Measurements from ENCODE around the gene FAM229A. TPM values are rescaled to one million over a fixed set of nuclear protein-coding genes. Genes with fewer than 3 reads are reported as not detected.
A peak's percentile ranks its signal among the peaks of the same experiment; 100 is the strongest.

The FAM229A gene
- 1.3 and 2.4 TPM in 2 replicates for polyA plus RNA-seq (2011; rRNA removed)
- polyA minus RNA-seq (2011; rRNA and poly(A)+ RNA removed), result 2.1 and 2.3 TPM in 2 replicates

DNA sequence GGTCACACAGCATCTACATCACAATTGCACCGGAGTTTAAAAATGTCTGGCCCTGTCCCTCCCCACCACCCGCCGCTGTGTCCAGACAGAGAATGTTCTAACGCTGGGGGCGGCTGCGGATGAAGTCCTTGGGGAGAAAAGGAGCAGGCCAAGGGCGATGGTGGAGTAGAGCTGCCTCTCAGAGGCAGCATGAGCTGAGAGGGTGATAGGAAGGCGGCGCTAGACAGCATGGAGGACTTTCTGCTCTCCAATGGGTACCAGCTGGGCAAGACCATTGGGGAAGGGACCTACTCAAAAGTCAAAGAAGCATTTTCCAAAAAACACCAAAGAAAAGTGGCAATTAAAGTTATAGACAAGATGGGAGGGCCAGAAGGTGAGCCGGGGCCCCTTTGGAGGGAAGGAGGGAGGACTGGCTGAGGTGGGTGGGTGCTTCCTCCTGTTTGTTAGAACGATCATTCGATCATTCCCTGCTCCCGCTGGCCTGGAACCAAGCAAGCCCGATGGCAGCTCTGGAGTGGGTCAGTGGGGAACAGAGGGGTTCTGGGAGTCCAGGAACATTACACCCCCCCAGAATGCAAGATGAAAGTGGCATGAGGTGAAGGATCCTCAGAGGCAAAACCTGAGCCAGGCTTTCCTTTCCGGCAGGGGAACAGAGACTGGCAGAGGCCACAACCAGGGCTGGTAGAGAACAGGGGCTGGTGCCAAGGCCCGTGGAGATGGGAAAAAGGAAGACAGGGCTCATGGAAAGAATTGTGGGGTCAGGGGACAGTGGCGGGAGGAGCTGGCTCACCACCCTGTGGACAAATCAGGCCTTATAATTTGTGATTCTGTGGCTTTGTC is at the start of gene FAM229A, which contains the start of gene TSSK3:
FAM229A (minus strand) TSS at position 12 of the 840 bp plus-strand sequence. CDS start 394 bp downstream, outside the sequence.
TSSK3 (plus strand) TSS at position 66 of the 840 bp plus-strand sequence; CDS start at position 229, 163 bp downstream.
- Histone ChIP-seq H3K4me3 (ENCODE audit: low read depth, low read length) (peak within 1 kb of the TSS; percentile 36), H3K27me3 (ENCODE audit: control insufficient read depth, insufficient read depth, low read length) (no peaks in the 10 kb centered on the region), H3K36me3 (ENCODE audit: control insufficient read depth, insufficient read depth, low read length) (peaks cover 14% of the 10 kb centered on the region)
- ChIA-PET POLR2A (no interaction called here), CTCF (interaction anchor here (1.0 kb wide), 1 partner anchor 10 kb away, joined by 3 read pairs; no protein-coding TSS in a partner anchor)
- no peak for DNase-seq (ENCODE audit: low read depth)
- TF ChIP-seq, protein P1, sequence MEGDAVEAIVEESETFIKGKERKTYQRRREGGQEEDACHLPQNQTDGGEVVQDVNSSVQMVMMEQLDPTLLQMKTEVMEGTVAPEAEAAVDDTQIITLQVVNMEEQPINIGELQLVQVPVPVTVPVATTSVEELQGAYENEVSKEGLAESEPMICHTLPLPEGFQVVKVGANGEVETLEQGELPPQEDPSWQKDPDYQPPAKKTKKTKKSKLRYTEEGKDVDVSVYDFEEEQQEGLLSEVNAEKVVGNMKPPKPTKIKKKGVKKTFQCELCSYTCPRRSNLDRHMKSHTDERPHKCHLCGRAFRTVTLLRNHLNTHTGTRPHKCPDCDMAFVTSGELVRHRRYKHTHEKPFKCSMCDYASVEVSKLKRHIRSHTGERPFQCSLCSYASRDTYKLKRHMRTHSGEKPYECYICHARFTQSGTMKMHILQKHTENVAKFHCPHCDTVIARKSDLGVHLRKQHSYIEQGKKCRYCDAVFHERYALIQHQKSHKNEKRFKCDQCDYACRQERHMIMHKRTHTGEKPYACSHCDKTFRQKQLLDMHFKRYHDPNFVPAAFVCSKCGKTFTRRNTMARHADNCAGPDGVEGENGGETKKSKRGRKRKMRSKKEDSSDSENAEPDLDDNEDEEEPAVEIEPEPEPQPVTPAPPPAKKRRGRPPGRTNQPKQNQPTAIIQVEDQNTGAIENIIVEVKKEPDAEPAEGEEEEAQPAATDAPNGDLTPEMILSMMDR (IDR thresholded peaks at IDR 0.05; ENCODE audit: insufficient read depth, low read depth, low read length), result no peak

GRCh38 chr1:32411261-32411660 is 49.0 kb upstream of the FAM229A start:
- ChIA-PET POLR2A (interaction anchor here (0.6 kb wide), 1 partner anchor 58 kb away, joined by 5 read pairs; no protein-coding TSS in a partner anchor), CTCF (interaction anchor here (0.8 to 6.5 kb wide), 4 partner anchors 9 to 195 kb away, joined by 3 to 120 read pairs (median 4); no protein-coding TSS in a partner anchor)
- TF ChIP-seq, protein P1 (IDR thresholded peaks at IDR 0.05; ENCODE audit: insufficient read depth, low read depth, low read length), result no peak

GRCh38 chr1:32406629-32407111 is 44.4 kb upstream of the FAM229A start:
- no peaks in the 10 kb centered on the region for H3K36me3 ChIP-seq (ENCODE audit: control insufficient read depth, insufficient read depth, low read length)
- TF ChIP-seq, protein P1 (IDR thresholded peaks at IDR 0.05; ENCODE audit: insufficient read depth, low read depth, low read length), result no peak
- DNase-seq (ENCODE audit: low read depth), result no peak
- no peak overlapping the region for H3K4me3 ChIP-seq (ENCODE audit: low read depth, low read length)
- CTCF ChIA-PET, result interaction anchor here (1.6 kb wide), 1 partner anchor 191 kb away, joined by 8 read pairs; no protein-coding TSS in a partner anchor
- POLR2A ChIA-PET, result no interaction called here
- peaks cover 4% of the 10 kb centered on the region for H3K27me3 ChIP-seq (ENCODE audit: control insufficient read depth, insufficient read depth, low read length)

More at GRCh38 chr1:32411261-32411660, 49.0 kb upstream of the FAM229A start:
- Histone ChIP-seq H3K4me3 (ENCODE audit: low read depth, low read length) (no peak overlapping the region), H3K36me3 (ENCODE audit: control insufficient read depth, insufficient read depth, low read length) (no peaks in the 10 kb centered on the region), H3K27me3 (ENCODE audit: control insufficient read depth, insufficient read depth, low read length) (peaks cover 9% of the 10 kb centered on the region)
- DNase-seq (ENCODE audit: low read depth), result no peak

DNA sequence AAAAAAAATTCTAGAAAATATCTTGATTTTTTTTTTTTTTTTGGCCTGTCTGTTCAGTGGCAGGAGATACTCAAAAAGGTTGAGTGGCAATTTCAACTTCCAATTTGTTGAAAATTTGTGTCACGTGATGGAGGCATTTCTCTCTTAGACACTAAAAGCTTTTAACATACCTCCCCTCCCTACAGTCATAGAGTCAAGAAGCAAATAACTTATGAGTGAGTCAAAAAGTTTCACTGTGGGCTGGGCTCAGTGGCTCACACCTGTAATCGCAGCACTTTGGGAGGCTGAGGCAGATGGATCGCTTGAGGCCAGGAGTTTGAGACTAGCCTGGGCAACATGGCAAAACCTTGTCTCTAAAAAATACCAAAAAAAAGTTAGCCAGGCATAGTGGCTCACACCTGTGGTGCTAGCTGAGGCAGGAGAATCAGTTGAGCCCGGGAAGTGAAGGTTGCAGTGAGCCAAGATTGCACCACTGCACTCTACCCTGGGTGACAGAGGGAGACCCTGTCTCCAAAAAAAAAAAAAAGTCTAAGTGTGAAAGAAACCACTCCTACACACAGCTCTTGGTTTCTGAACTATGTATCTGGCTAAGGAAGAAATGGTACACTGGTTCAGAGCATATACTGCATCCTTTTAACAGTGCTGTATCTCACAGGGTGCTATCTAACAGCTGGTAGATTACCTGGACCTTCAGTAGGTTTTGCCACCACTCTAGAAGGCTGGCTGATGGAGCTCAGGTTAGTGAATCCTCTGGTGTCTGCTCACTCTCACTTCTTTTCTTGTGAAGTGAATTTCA is 43.6 kb upstream of the FAM229A start:
- CTCF ChIA-PET, result interaction anchor here (0.7 to 1.6 kb wide), 3 partner anchors 9 to 190 kb away, joined by 3 to 11 read pairs (median 8); no protein-coding TSS in a partner anchor
- POLR2A ChIA-PET, result no interaction called here
- Histone ChIP-seq H3K36me3 (ENCODE audit: control insufficient read depth, insufficient read depth, low read length) (no peaks in the 10 kb centered on the region), H3K27me3 (ENCODE audit: control insufficient read depth, insufficient read depth, low read length) (peaks cover 4% of the 10 kb centered on the region), H3K4me3 (ENCODE audit: low read depth, low read length) (no peak overlapping the region)
- TF ChIP-seq, protein P1 (IDR thresholded peaks at IDR 0.05; ENCODE audit: insufficient read depth, low read depth, low read length), result no peak
- DNase-seq (ENCODE audit: low read depth), result no peak
